Measurements from ENCODE around the gene PLA2R1.

- TF ChIP-seq POLR2A (IDR thresholded peaks at IDR 0.05; ENCODE audit: low read depth, low read length) (no peak), USF2 (IDR thresholded peaks at IDR 0.05; ENCODE audit: low read depth, low read length) (no peak)
Observed at GRCh38 chr2:159905926-159906714, 156.3 kb downstream of the PLA2R1 start.
